H1 (cell line): ENCODE results near the gene RNF8. TPM values are rescaled to one million over a fixed set of nuclear protein-coding genes. Genes with fewer than 3 reads are reported as not detected.

Experiments used
- CEBPB ChIP-seq: IDR thresholded peaks from 2 replicates; pipeline ENCODE4 v1.6.1; 2012; ENCODE audit warnings: low read depth, low read length
- FOSL1 ChIP-seq: IDR thresholded peaks from 2 replicates; pipeline ENCODE4 v1.6.1; 2011; ENCODE audit warnings: mild to moderate bottlenecking, low read depth, low read length, moderate library complexity; ENCODE audit not compliant: insufficient read depth
- GABPA ChIP-seq: IDR thresholded peaks from 2 replicates; pipeline ENCODE4 v1.6.1; 2011; ENCODE audit warnings: mild to moderate bottlenecking, low read length, moderate library complexity, borderline replicate concordance; ENCODE audit not compliant: insufficient read depth
- KDM5A ChIP-seq: fragments of 200-600 bp; IDR thresholded peaks from 2 replicates; pipeline ENCODE4 v1.7.1; 2012; ENCODE audit warnings: mild to moderate bottlenecking, low read length, inconsistent platforms, mixed read lengths
- SUZ12 ChIP-seq: fragments of 200-600 bp; sonication (generic); IDR thresholded peaks from 2 replicates; pipeline ENCODE4 v1.6.1; 2012; ENCODE audit warnings: mild to moderate bottlenecking, inconsistent platforms, low read length, moderate library complexity, mixed read lengths
- ZNF274 ChIP-seq: IDR thresholded peaks from 2 replicates; pipeline ENCODE4 v1.7.0; 2012; ENCODE audit warnings: low read length, borderline replicate concordance; ENCODE audit errors: extremely low read depth
- polyA plus RNA-seq, 7 experiments: library from polyadenylated mRNA; depleted of rRNA in 3 of 7; stranded (reverse) in 5 of 7; unstranded in 2 of 7; fragments of >200 nt in 5 of 7; fragments of 200-250 nt in 2 of 7; gene quantifications; 1 replicate in 5 of 7; 2 replicates in 1 of 7; 4 replicates in 1 of 7; pipeline versions ENCODE4 v1.2.1 to v1.2.3, GENCODE V29; 2011 to 2013; ENCODE audit warnings: missing spikeins in 2 of 7, mixed read lengths in 2 of 7
- total RNA-seq: library from RNA; stranded (reverse); fragmentation: NEBNext Ultra II Directional; extraction: Animal tissue kit (Norgen Biotek cat#: 25700); gene quantifications from 2 replicates; pipeline ENCODE4 v1.2.1, GENCODE V29; 2021
- TF ChIP-seq, protein P1 (sequence below), 3 experiments: IDR thresholded peaks; 1 replicate in 2 of 3; 2 replicates in 1 of 3; pipeline versions ENCODE4 v1.5.1 to v1.6.1; 2011; ENCODE audit warnings: low read length in 3 of 3, mild to moderate bottlenecking in 3 of 3, inconsistent platforms in 2 of 3, low read depth in 1 of 3, moderate library complexity in 1 of 3; ENCODE audit not compliant: insufficient read depth in 1 of 3; ENCODE audit errors: control extremely low read depth in 1 of 3

Gene RNF8
- total and polyA plus RNA-seq, 2 of the 8 experiments (the other 6 are each of a cell fraction or from before 2014, with no cell fraction given) = 20.3 to 44.7 TPM

- TF ChIP-seq, protein P1, sequence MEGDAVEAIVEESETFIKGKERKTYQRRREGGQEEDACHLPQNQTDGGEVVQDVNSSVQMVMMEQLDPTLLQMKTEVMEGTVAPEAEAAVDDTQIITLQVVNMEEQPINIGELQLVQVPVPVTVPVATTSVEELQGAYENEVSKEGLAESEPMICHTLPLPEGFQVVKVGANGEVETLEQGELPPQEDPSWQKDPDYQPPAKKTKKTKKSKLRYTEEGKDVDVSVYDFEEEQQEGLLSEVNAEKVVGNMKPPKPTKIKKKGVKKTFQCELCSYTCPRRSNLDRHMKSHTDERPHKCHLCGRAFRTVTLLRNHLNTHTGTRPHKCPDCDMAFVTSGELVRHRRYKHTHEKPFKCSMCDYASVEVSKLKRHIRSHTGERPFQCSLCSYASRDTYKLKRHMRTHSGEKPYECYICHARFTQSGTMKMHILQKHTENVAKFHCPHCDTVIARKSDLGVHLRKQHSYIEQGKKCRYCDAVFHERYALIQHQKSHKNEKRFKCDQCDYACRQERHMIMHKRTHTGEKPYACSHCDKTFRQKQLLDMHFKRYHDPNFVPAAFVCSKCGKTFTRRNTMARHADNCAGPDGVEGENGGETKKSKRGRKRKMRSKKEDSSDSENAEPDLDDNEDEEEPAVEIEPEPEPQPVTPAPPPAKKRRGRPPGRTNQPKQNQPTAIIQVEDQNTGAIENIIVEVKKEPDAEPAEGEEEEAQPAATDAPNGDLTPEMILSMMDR (IDR thresholded peaks at IDR 0.05; ENCODE audit: control extremely low read depth in 1 of 3, insufficient read depth in 1 of 3, low read depth in 1 of 3, low read length in 3 of 3) = no peak
- no peak for TF ChIP-seq GABPA
- TF ChIP-seq CEBPB = no peak
- no peak for TF ChIP-seq SUZ12
- no peak for TF ChIP-seq ZNF274
- no peak for TF ChIP-seq FOSL1
- TF ChIP-seq KDM5A = no peak
Observed at GRCh38 chr6:37340639-37340943, 13.2 kb upstream of the RNF8 start (continued).
